Endothelial cell of umbilical vein (primary cell): ENCODE results near the gene CEBPZOS. TPM values are rescaled to one million over a fixed set of nuclear protein-coding genes. Genes with fewer than 3 reads are reported as not detected.

Experiments
- BruUV-seq: library from RNA; stranded (reverse); fragments of 400-500 nt; replicated peaks from 2 replicates; lab custom pipeline; 2021; lab: Mats Ljungman, UMichigan
- CTCF ChIA-PET: fragments of 300-600, 350-600 bp; sonication (Branson Sonifier 250); formaldehyde crosslinking; loops from one replicate; lab custom pipeline; 2021; ENCODE audit warnings: antibody characterized with exemption, inconsistent platforms; lab: Charles Lee
- POLR2A ChIA-PET: fragments of 300-600, 350-600 bp; sonication (Branson Sonifier 250); formaldehyde crosslinking; loops from one replicate; lab custom pipeline; 2021; ENCODE audit warnings: antibody characterized with exemption, inconsistent platforms; lab: Charles Lee
- DNase-seq: peaks from one replicate; pipeline ENCODE4 v3.0.0-alpha.2; 2011; ENCODE audit warnings: low read depth, low spot score
- FAIRE-seq: peaks from 2 replicates; lab custom pipeline; 2011; peaks lifted over from hg19 to GRCh38; lab: Jason Lieb, UNC
- H2AFZ ChIP-seq: 2 replicates; pipeline ENCODE4 v1.6.0; 2012; ENCODE audit warnings: low read depth, low read length, control low read depth, inconsistent platforms
- H3K27ac ChIP-seq: 2 replicates; pipeline ENCODE4 v1.5.1; 2011; ENCODE audit warnings: low read depth, mild to moderate bottlenecking, control low read depth, low read length, moderate library complexity; ENCODE audit not compliant: insufficient read depth
- H3K27me3 ChIP-seq, 2 experiments: 2 replicates each; pipeline versions ENCODE4 v1.6.0 to v1.6.1; 2011; ENCODE audit warnings: low read length in 2 of 2, mixed read lengths in 1 of 2; ENCODE audit not compliant: control insufficient read depth in 2 of 2, insufficient read depth in 2 of 2
- H3K36me3 ChIP-seq, 2 experiments: 2 replicates in 1 of 2; 3 replicates in 1 of 2; pipeline ENCODE4 v1.5.1; 2011; ENCODE audit warnings: low read length in 2 of 2, mild to moderate bottlenecking in 1 of 2, moderate library complexity in 1 of 2; ENCODE audit not compliant: control insufficient read depth in 2 of 2, insufficient read depth in 2 of 2; ENCODE audit errors: extremely low read depth in 1 of 2
- H3K4me1 ChIP-seq: 3 replicates; pipeline ENCODE4 v1.5.1; 2011; ENCODE audit warnings: mild to moderate bottlenecking, low read length; ENCODE audit not compliant: control insufficient read depth, insufficient read depth; ENCODE audit errors: extremely low read depth
- H3K4me2 ChIP-seq: 2 replicates; pipeline ENCODE4 v1.6.1; 2011; ENCODE audit warnings: low read length, control low read depth, mixed read lengths; ENCODE audit not compliant: insufficient read depth
- H3K4me3 ChIP-seq, 3 experiments: fragments of 200-600 bp in 1 of 3; sonication (generic), shearing (Covaris generic) in 1 of 3; replicated peaks in 1 of 3; 2 replicates each; pipeline ENCODE4 v1.5.1; 2011 to 2016; ENCODE audit warnings: control low read depth in 3 of 3, low read length in 3 of 3, mild to moderate bottlenecking in 2 of 3, inconsistent platforms in 1 of 3, low read depth in 1 of 3, moderate library complexity in 1 of 3; ENCODE audit not compliant: insufficient read depth in 1 of 3
- H3K79me2 ChIP-seq: 2 replicates; pipeline ENCODE4 v1.6.0; 2012; ENCODE audit warnings: low read length, inconsistent platforms; ENCODE audit not compliant: control insufficient read depth, insufficient read depth
- H3K9ac ChIP-seq: replicated peaks from 2 replicates; pipeline ENCODE3; 2011; ENCODE audit warnings: low read length, control low read depth; ENCODE audit not compliant: insufficient read depth; ENCODE audit errors: extremely low read depth
- H3K9me1 ChIP-seq: replicated peaks from 3 replicates; pipeline ENCODE4 v1.6.0; 2011; ENCODE audit warnings: mild to moderate bottlenecking, low read length; ENCODE audit not compliant: control insufficient read depth, insufficient read depth; ENCODE audit errors: extremely low read depth
- H3K9me3 ChIP-seq: replicated peaks from 2 replicates; pipeline ENCODE4 v1.5.1; 2012; ENCODE audit warnings: low read length, inconsistent platforms; ENCODE audit not compliant: control insufficient read depth, insufficient read depth
- H4K20me1 ChIP-seq: replicated peaks from 2 replicates; pipeline ENCODE3; 2011; ENCODE audit warnings: mild to moderate bottlenecking, low read length; ENCODE audit not compliant: control insufficient read depth, insufficient read depth; ENCODE audit errors: extremely low read depth
- CTCF ChIP-seq, 2 donors: IDR thresholded peaks; 1 replicate in 1 of 2; 2 replicates in 1 of 2; pipeline ENCODE4 v1.5.1; 2011; ENCODE audit warnings: low read length in 2 of 2, mild to moderate bottlenecking in 2 of 2, moderate library complexity in 2 of 2, control low read depth in 1 of 2, inconsistent platforms in 1 of 2, low read depth in 1 of 2; ENCODE audit not compliant: insufficient read depth in 1 of 2; ENCODE audit errors: extremely low read depth in 1 of 2
- EZH2 ChIP-seq: IDR thresholded peaks from 2 replicates; pipeline ENCODE4 v1.6.1; 2012; ENCODE audit warnings: borderline replicate concordance, low read depth, mild to moderate bottlenecking, moderate library complexity, low read length, inconsistent platforms; ENCODE audit not compliant: severe bottlenecking
- FOS ChIP-seq: IDR thresholded peaks from 2 replicates; pipeline ENCODE4 v1.6.1; 2011; ENCODE audit warnings: mild to moderate bottlenecking, low read length, moderate library complexity, borderline replicate concordance; ENCODE audit not compliant: insufficient read depth
- GATA2 ChIP-seq: IDR thresholded peaks from 2 replicates; pipeline ENCODE4 v1.7.0; 2011; ENCODE audit warnings: low read depth, mild to moderate bottlenecking, moderate library complexity, mixed read lengths, low read length; ENCODE audit not compliant: insufficient read length, insufficient read depth
- JUN ChIP-seq: IDR thresholded peaks from 2 replicates; pipeline ENCODE4 v1.6.1; 2011; ENCODE audit warnings: borderline replicate concordance, low read depth; ENCODE audit not compliant: insufficient read length, insufficient read depth
- MAX ChIP-seq: IDR thresholded peaks from 2 replicates; pipeline ENCODE4 v1.6.1; 2011; ENCODE audit not compliant: insufficient read depth, insufficient read length
- MYC ChIP-seq: IDR thresholded peaks from one replicate; pipeline ENCODE4 v1.6.1; 2011; ENCODE audit warnings: mild to moderate bottlenecking, low read depth, low read length
- POLR2A ChIP-seq: IDR thresholded peaks from 2 replicates; pipeline ENCODE4 v1.6.1; 2012; ENCODE audit warnings: low read depth, mild to moderate bottlenecking, control low read depth, low read length
- POLR2AphosphoS5 ChIP-seq: IDR thresholded peaks from 2 replicates; pipeline ENCODE4 v1.6.1; 2012; ENCODE audit warnings: low read depth, mild to moderate bottlenecking, control low read depth, low read length, moderate library complexity; ENCODE audit not compliant: insufficient read depth
- dilution Hi-C: fragments of 300-500 bp; cut with MboI; formaldehyde crosslinking; loops from one replicate; pipeline ENCODE4 v1.15.0; 2019; ENCODE audit warnings: low sequenced_read_pairs; ENCODE audit not compliant: extremely low pct_ligation_motif_present
- intact Hi-C: fragments of 100-400 bp; cut with micrococcal nuclease; formaldehyde crosslinking; loops from one replicate; pipeline ENCODE4 v1.10.0; 2022
- polyA plus RNA-seq, 4 experiments: library from polyadenylated mRNA; depleted of rRNA in 3 of 4; stranded (reverse) in 3 of 4; unstranded in 1 of 4; fragments of >200 nt; gene quantifications; 2 replicates each; pipeline versions ENCODE4 v1.2.1 to v1.2.3, GENCODE V29; 2011 to 2012; ENCODE audit warnings: missing spikeins in 1 of 4
- total RNA-seq: library from RNA; stranded (reverse); gene quantifications from 2 replicates; pipeline ENCODE4 v1.2.3, GENCODE V29; 2021

Gene CEBPZOS
- total and polyA plus RNA-seq, 2 donors (not counting 3 experiments of a cell fraction or from before 2014, with no cell fraction given): 29.1 to 36.3 TPM

DNA sequence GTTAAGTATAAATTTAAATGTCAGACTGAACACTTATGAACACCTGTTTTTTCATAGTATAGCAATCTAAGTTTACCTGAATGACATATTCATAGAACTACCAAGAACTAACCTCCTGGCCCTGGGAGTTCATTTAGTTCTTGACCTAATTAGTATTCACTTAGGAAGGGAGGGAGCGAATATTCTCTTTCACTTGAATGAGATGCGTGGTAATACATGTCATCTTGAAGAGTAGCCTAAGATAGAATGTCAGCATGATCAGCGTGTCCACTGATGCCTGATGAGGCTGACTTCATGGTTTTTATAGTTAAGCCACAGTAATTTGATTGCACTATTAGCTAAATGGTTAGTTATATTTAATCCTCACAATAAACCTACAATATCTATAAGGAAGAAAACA is 48.5 kb downstream of the CEBPZOS start:
- Histone ChIP-seq H3K9ac (no peak overlapping the region), H3K9me3 (no peaks in the 10 kb centered on the region), H3K9me1 (no peaks in the 10 kb centered on the region), H3K4me2 (no peak overlapping the region), H3K27me3 (no peaks in the 10 kb centered on the region), H3K27ac (no peak overlapping the region), H3K36me3 (peaks cover 3 to 17% of the 10 kb centered on the region in 2 experiments), H4K20me1 (no peaks in the 10 kb centered on the region), H3K79me2 (no peaks in the 10 kb centered on the region), H3K4me1 (peaks cover 8% of the 10 kb centered on the region), H3K4me3 (no peak overlapping the region), H2AFZ (no peak overlapping the region)
- ChIA-PET CTCF (interaction anchor here (1.7 to 2.0 kb wide), 2 partner anchors 10 to 633 kb away, joined by 6 read pairs; no protein-coding TSS in a partner anchor), POLR2A (no interaction called here)
- dilution Hi-C loops (no loop called here), intact Hi-C loops (no loop called here)
- no peak for DNase-seq
- no peak for FAIRE-seq
- BruUV-seq: no TSS peak
- TF ChIP-seq MYC: no peak
- no peak for TF ChIP-seq EZH2
- no peak for TF ChIP-seq JUN
- TF ChIP-seq POLR2AphosphoS5: no peak

- CTCF ChIA-PET: no interaction called here
- Histone ChIP-seq H3K4me2 (no peak overlapping the region), H2AFZ (no peak overlapping the region), H3K9ac (no peak overlapping the region), H3K9me1 (no peaks in the 10 kb centered on the region), H3K4me3 (no peak overlapping the region), H3K9me3 (no peaks in the 10 kb centered on the region), H4K20me1 (no peaks in the 10 kb centered on the region), H3K27me3 (no peaks in the 10 kb centered on the region), H3K4me1 (peaks cover 6% of the 10 kb centered on the region), H3K36me3 (peaks cover 3 to 17% of the 10 kb centered on the region in 2 experiments), H3K27ac (no peak overlapping the region), H3K79me2 (no peaks in the 10 kb centered on the region)
- FAIRE-seq: no peak
- no peak for TF ChIP-seq GATA2
- no peak for TF ChIP-seq POLR2A
- no peak for TF ChIP-seq FOS
- TF ChIP-seq MYC: no peak
- no peak for TF ChIP-seq CTCF (IDR thresholded peaks at IDR 0.05; ENCODE audit: extremely low read depth in 1 of 2, insufficient read depth in 1 of 2, low read depth in 1 of 2, low read length in 2 of 2)
- TF ChIP-seq JUN: no peak
- TF ChIP-seq EZH2: no peak
- TF ChIP-seq MAX: no peak
- no peak for TF ChIP-seq POLR2AphosphoS5
- BruUV-seq: no TSS peak
- intact Hi-C loops (no loop called here), dilution Hi-C loops (no loop called here)
- POLR2A ChIA-PET: no interaction called here
- DNase-seq: no peak
Measured at GRCh38 chr2:37246205-37246604, 49.9 kb downstream of the CEBPZOS start.
